HG02571 (cell line): ENCODE data around the gene TWIST2.

ENCODE experiments used
- ATAC-seq: cut with Tn5 transposase; IDR thresholded peaks from one replicate; pipeline ENCODE4 v1.9.1; 2021; ENCODE audit warnings: mild to moderate bottlenecking, moderate library complexity; ENCODE audit not compliant: unreplicated experiment

The TWIST2 gene

DNA sequence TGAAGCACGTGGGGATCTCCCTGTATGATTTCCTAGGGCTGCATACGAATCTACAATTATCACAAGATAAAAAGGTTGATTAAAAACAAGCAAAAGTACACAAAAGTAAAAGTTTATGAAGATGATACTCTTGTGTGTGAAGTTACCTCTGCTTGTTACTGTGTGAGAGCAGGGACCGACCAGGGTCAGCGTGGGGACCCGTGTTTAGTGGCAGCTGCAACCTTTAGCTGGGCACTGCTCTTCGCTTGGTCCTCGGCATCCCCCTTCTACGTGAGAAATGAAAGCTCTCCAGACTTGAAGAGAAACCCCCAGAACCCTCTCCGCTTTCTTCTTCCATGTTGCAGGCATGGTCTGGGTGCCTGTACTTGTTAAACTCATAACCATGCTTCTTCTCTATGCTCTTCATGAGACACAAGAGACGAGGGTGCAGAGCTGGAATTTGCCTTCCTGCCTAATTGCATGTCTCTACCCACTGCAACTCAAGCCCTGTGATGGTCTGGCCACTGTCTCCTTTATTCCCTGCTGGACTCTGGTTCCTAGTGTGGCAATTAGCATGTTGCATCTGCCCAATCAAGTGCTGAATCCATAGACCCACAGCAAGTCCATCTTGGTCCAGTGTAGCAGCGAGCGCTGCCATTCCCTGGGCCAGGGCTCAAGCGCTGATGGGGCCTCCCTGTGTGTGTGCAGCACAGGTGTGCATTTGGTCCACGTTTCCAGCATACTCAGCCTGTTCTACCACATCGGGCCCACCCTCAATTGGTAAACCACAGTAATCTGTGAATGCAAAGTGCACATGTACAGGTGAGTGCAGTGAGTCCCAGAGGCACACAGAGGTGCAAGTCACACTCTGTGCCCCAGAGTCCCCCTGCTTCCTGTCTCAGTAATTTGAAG, 88.5 kb downstream of the TWIST2 start:
- ATAC-seq, result no peak

DNA sequence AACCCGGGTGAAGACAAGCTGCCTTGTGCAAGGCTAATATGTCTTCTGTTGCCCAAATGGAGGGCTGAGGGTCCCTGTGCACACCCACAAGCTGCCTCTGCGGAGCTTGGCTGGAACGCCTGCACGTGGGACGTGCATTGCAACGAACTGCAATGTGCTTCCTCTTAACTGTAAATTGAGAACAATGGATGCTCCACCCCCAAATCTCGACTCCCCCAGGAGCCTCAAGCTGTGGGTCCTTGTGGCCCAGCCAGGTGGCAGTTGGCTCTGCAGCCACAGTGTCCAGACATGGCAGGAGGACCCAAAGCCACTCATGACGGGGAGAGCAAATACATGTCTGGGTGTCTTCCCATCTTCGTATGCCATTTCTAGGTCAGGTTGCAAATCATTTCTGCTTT, 90.1 kb downstream of the TWIST2 start:
- no peak for ATAC-seq

DNA sequence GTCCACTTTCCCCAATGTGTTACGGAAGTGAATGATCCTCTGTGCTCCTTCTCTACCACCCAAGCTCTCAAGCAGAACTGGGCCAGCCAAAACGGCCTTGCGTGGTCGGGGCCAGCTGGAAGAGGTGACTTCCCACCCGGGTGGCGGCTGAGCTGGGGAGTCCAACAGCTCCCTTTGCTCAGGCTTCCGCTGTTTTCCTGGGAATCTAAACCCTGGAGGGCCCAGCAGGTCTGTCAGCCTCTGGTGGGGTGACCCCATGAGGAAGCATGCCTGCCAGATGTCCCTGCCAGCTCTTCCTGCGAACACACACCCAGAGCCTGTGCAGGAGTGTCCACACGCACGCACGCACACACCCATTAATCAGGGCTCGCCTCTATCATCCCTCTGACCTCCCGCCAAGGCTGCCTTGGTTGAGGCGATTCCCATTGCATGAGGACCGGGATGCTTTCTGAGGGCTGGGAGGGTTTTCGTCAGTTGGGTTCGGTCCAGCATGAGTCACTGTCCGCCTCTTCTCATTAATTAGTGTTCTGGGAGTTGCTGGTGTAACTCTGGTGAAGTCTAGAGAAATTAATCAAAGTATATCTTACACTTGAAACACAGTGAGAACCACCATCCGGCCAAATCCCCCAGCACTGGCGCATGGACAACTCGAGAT, 90.6 kb downstream of the TWIST2 start:
- no peak for ATAC-seq

DNA sequence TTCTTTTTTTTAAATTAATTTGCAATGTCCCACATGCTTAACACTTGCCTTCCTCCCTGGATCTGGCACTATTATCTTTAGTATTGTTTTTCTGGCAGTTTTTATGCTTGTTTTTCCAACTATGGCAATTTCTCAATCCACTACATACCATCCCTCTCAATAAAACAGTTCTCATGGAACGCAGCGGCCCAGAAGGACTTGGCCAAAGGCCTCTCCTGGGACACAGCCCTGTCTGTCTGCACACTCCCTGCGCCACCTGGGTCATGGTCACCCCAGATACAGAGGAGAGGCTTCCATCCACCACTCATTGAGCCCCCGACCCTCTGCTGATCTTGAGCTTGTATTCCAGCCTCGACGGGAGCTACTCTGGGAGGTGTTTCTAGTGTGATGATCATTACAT, 91.2 kb downstream of the TWIST2 start:
- no peak for ATAC-seq

DNA sequence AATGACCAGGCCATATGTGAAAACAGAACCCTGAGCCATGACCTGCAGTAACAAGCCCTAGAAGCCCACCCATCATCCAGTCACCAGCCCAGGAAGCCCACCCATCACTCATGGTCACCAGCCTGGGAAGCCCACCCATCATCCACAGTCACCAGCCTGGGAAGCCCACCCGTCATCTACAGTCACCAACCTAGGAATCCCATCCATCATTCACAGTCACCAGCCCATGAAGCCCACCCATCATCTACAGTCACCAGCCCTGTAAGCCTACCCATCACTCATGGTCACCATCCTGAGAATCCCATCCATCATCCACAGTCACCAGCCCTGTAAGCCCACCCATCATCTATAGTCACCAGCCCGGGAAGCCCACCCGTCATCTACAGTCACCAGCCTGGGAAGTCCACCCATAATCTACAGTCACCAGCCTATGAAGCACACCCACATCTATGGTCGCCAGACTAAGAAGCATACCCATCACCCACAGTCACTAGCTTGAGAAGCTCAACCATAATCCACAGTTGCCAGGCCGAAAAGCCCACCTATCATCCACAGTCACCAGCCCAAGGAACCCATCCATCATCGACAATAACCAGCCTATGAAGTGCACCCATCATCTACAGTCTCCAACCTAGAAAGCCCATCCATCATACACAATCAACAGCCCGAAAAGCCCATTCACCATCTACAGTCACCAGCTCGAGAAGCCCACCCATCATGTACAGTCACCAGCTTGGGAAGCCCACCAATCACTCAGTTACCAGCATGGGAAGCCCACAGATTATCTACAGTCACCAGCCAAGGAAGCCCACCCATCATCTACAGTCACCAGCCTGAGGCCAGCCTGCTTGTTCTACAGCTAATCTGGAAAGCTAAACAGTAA, 91.9 kb downstream of the TWIST2 start:
- ATAC-seq, result no peak

DNA sequence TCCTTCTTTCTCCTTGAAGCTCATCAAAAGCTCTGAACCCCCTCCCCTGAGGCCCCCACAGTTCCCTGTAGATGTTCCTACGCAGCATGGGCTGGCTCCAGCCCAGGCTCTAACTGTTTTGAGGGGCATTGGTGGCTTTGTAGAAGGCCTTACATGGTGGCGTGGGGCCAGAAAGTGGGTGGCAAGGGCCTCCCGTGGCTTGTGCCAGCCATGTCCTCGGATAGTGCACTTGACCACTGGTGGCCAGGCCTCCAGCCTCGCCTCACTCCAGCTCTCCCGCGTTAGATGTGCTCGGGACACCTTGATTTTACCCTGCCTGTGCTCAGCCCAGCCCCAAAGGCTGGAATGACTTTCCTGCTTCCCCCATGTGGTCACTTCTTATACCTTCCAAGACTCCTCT, 92.9 kb downstream of the TWIST2 start:
- no peak for ATAC-seq

DNA sequence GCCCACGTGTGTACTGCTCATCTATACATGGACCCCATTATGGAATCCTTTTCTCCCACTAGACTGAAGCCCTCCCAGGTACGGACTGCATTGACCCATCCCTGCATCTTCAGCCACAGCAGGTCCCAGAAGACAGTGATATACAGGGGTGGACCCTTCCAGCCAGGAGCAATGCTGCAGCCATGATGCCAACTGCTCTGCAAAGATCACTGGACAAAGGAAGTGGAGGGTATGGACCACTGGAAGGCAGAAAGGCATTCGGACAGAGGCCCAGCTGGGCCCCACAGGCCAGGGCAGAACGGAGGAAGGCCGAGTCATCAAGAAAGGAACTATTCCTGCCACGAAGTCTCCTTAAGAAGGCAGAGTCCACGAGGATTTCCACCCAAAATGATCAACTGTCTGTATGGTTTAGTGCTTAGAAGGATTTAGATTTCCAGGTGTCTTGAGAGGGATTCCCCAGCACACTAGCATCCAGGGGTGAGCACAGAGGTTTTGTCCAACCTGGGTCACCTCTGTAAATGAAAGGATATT, 93.4 kb downstream of the TWIST2 start:
- no peak for ATAC-seq

DNA sequence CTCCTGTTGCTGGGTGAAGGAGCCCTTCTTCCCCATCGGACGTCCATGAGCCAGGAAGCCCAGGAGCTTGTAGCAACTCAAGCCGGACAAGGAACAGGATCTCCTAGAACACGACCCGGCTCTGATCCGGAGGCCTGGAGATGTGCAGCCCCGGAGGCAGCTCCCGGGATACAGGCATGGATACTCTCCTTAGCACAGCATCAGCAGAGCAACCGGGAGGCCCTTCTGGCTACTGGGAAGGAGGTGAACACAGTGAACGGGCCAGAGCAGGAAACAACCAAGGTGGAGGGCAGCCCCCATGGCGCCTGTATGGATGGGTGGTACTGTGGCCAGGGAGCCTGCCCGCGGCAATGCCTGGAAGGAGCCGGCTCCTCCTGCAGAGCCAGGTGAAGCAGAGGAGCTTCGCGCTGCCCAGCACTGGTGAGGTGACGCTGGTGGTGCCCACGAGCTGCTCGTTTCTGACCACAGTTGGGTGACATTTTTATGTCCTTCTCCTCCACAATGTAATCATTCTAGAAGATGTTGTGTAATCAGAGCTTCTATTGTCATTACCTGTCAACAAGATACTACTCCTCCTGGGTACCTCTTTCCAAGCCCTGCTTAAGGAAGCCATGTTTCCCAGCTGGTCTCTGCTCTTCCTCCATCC, 94.3 kb downstream of the TWIST2 start:
- ATAC-seq, result no peak

DNA sequence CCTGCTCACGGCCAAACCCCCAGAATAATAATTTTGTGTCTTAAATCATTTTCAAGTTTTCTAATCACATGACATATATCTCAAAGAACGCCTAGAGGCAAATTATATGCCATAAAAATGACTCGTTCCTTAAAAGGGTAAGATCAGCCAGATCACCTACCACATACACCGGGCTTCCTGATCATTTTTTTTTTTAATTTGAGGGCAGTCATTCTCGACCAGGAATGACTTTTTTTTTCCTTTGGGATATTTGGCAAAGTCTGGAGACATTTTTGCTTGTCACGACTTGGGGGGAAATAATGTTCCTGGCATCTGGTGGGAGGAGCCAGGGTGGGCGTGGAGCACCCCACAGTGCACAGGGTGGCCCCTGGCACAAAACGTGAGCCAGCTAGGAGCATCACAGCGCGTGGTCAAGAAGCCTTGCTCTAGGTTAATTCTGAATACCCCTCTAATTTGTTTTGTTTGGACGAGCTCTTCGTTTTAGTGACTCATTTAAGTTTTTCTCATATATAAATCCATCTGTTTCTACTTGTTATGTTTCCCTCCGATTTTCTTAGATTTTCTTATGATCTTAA, 94.9 kb downstream of the TWIST2 start:
- no peak for ATAC-seq

DNA sequence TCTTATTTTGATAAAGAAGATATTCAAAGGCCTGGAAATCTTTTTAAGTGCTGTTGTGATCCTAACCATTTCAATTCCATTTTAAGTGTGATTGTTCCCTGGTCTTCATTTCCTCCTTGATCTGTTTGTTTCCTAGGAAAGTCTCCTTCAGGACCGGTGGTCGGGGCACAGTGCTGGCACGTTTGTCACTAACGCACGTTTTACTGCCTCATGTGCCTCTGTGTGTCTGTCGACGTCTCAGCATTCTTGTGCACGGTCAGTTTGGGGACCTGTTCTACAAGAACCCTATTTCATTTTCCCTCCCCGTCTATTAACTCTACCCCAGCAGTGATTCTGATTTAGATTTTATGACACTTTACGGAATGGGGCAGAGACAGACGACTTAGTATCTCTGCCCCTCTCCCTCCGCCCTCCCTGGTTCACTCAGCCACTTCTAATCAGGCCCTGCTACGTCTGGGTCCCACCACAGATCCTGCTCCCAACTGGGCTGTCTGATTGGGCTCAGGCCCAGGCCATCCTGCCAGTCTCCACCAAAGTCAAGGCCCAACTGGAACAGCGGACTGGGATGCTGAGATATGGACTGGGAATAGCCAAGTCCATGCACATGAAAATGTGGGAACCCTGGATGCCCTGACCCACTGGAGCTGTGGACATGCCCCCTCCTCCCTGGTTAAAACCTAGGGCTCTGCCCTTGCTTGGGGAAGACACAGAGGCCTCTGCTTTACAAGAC, 95.6 kb downstream of the TWIST2 start:
- no peak for ATAC-seq

DNA sequence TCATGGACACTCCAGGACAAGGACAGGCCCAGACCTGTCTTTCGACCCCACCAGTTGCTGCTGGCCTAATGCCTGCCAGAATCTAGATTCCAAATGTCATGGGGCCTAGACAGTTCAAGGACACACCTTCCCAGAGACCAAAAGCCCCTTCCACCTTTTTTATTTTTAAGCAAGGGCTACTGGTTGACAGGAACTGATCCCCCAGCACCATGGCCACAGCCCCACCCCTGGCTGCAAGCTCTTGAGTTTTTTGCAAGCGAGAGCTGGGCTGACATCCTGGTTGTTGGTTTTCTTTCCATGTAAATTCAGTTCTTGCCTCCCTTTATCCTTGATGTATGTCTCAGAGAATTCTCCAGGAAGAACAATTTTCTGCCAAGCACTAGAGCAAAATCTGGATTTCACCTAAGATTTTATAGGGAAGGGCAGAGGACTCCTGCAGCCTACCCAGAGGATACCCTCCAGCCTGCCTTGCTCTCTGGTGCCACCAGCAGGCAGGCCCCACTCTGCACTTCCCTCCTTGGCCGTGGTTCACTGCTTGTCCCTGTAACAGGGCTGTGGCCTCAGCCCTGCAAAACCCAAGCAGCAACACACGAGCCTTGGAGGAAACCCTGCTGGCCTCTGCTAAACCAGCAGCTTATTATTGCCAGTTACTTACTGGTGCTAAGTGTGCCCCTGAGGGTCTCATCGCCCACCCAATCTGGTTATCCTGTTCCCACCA, 97.7 kb downstream of the TWIST2 start:
- no peak for ATAC-seq

DNA sequence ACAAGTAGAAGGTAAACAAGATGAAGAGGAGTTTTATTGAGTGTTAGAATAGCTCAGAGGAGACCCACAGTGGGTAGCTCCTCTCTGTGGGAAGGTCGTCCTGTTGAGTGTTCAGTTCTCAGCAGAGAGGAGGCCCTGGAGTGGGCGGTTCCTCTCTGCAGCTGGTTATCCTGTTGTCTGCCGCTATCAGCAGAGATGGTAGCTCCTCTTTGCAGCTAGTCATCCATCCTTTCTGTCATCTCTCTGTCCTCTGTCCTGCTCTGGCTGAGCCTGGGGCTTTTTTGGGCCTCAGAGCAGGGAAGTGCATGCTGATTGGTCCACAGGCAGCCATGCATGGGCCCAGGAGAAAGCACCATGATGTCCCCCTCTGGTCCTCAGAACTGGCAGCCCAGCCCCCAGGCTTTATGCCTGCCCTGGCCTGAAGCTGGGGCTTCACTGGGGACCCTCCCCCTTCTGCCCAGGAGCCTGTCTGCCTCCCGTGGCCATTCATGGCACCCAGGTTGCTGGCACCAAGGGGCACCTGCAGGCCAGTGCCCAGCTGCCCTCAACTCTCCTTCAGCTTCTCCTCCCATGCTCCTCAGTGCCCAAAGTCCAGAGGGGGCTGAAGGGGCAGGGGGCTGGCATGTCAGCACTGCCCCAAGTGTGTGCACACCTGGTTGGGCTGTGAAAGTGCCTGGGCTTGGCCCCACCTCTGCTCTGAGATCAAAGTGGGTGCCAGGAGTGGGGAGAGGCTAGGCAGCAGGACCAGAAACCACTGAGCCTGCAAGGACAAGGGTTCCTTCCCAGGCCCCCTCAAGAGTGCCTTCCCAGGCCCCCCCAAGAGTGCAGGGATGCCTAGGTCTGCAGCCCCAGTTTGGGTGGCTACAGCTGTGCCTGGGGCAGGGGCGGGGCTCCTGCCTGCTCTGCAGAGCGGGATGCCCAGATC, 98.7 kb downstream of the TWIST2 start:
- ATAC-seq, result no peak

DNA sequence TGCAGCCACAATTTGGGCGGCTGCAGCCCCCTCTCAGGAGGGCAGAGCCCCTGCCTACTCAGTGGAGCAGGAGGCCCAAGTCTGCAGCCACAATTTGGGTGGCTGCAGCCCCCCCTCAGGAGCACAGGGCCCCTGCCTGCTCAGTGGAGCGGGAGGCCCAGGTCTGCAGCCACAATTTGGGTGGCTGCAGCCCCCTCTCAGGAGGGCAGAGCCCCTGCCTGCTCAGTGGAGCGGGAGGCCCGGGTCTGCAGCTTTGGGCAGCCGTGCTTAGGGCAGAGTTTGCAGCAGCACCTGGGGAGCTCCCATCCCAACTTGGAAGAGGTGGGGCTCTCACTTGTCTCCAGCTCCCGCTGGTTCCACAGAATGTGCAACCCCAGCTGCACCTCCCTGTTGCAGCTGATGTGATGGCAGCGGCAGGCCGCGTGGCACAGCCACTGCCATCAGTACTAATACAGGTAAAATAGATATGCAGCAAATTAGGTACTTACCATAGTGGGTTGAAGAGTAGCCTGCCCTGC, 99.4 kb downstream of the TWIST2 start:
- ATAC-seq, result no peak

DNA sequence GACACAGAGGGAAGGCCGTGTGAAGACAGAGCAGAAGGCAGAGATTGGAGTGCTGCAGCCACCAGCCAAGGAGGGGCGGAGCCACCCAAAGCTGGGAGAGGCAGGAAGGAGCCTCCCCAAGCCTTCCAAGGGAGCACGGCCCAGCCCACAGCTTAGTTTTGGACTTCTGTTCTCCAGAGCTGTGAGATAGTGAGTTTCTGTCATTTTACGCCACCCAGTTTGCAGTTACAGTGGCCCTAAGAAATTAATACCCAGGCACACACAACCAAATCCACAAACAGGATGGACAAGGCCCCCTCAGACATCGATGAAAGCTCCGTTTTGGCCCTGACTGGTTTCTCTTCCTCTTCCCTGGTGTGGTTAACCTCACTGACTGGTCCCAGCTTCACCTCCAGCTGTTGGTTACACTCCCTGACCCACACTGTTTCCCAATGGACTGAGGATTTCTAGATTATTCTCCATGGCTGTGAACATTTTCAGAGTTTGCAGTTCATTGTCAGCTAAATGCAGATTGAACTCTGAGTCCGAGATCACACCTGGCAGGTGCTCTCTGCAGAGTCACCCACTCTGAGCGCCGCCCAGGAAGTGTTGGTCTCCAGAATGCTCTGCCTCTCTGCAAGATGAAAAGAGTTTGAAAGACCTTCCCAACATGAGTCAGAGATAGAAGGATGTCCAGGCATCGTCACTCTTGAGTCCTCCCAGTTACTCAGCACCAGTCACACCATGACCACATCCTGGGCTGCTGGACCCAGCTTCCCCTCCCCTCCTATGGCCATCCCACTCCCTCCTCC, 100.2 kb downstream of the TWIST2 start:
- no peak for ATAC-seq

DNA sequence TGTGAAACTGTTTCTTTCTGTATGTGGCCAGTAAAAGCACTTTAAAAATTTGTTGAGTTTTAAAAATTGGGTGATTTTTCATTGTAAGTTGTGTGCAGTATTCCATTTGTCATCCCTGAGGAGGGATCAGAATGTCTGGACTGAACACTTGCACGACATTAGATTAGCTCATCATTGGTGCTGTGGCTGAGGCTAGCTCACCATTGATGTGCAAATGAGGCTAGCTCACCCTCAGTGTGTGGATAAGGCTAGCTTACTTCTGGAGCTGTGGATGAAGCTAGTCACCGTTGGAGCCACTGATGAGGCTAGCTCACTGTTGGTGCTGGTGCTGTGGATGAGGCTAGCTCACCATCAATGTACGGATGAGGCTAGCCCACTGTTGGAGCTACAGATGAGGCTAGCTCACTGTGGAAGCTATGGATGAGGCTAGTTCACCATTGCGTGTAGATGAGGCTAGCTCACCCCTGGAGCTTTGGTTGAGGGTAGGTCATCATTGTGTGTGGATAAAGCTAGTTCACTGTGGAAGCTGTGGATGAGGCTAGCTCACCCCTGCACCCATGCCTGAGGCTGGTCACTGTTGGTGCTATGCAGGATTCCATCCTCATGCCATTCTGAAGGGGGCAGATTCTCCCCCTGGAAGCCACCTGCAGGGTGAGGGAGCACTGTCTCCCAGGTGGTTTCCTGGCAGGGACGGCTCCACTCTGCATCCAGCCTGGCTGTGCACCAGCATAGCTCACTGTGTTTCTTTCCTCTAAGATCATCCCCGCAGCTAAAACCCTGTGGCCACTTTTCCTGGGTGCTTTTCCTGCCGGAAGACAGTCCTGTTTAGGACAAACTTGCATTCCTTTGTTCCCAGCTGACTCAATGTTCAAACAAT, 101.1 kb downstream of the TWIST2 start:
- no peak for ATAC-seq
